ENCODE data around the gene ARSA.
A peak's percentile ranks its signal among the peaks of the same experiment; 100 is the strongest.
"Not testable (repeated sequence)": the region's sequence is repeated elsewhere in the genome, so short reads cannot be mapped to it uniquely, and the experiment has no call there.

Gene ARSA

GRCh38 chr22:50654664-50655063, 26.7 kb upstream of the ARSA start:
- not testable (repeated sequence) for DNase-seq

- no peak for DNase-seq
These were observed 25.3 kb upstream of the ARSA start for GRCh38 chr22:50653256-50653655.

GRCh38 chr22:50643821-50644101, 15.8 kb upstream of the ARSA start:
- not testable (repeated sequence) for DNase-seq

GRCh38 chr22:50643021-50643820, 15.3 kb upstream of the ARSA start:
- DNase-seq, result not testable (repeated sequence)

DNA sequence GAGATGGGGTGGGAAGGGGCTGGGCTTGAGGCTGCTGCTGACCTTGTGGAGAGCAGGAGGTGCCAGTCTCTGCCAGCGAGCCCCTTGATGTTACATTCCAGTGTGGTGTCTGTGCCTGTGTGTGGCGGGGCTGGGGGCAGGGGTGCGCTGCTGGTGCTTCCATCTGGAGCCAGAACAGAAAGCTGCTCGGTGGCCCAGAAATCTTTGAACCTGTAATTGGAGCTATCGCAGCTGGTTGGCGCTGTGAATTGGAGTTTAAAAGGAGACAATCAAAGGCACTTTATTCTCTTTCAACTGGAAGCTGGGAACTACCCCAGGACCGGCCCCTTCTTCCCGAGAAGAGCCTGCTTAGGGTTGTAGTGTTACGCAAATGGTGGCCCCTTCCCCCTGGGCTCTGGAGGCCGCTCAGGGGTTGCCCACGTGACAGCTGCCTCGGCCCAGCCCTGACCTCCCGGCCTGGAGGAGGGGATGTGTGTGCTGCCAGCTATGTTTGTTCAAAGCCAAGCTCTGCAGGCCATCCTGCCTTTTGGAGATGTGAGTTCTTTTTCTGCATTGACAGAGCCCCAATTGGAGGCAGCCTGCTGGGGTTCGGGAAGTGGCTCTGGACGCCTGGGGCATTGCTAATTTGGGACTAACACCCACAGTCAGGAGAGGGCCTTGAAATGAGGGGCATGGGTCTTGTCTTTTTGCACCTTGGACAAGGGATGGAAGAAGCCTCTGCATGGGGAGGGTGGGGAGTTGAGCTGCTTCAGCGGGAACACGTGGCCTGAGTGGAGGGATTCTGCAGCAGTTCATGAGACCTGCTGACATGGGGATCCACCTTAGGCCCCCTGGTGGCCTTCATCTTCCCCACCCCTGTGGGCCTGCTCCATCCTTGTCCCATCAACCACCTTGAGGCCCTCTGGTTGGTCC, 14.0 kb upstream of the ARSA start:
- peak; percentile 59 for DNase-seq

GRCh38 chr22:50640857-50641647, 13.1 kb upstream of the ARSA start:
- no peak for DNase-seq

- DNase-seq, result not testable (repeated sequence)
These were observed 12.3 kb upstream of the ARSA start for GRCh38 chr22:50640296-50640695.

GRCh38 chr22:50635591-50635990, 7.6 kb upstream of the ARSA start:
- no peak for DNase-seq

DNA sequence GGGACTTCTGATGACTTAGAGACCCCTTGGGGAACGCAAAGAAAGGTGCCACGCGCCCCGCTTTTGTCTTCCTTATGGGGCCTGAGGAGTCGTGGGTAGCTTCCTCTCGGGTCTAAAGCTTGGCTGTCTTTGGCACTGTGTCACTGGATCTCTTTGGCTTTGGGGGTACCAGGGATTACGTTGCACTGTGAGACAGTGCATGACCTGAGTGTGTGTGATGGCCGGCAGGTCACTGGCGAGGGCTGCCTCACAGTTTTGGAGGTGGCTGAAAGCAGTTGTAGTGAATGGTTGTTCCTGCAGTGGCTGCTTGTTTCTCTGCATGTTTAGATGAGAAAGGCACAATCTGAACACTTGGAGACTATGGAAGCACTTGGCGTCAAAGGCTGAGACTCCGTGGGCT, 5.8 kb upstream of the ARSA start:
- no peak for DNase-seq

DNA sequence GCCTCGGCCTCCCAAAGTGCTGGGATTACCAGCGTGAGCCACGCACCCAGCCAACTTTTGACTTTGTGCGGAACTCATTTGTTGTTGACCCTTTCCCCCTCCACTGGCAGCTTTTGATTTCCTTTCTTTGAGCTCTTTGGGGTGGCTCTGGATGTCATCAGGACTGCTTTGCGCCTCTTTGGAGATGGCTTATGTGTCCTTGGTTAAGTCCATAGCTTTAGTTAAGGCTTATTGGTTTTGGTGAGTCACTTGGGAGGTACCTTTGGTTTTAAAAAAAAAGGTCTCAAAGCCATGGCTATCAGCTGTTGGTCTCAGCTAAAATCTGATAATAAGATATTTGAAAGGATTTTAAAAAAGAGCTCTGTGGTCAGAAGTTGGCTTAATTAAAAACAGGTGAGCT, 5.1 kb upstream of the ARSA start:
- DNase-seq, result no peak

GRCh38 chr22:50630376-50630775, 2.4 kb upstream of the ARSA start:
- no peak for DNase-seq

GRCh38 chr22:50628543-50629134, 687 bp upstream of the ARSA start:
- DNase-seq, result no peak

- peak; percentile 55 for DNase-seq
These were observed 906 bp downstream of the ARSA start for GRCh38 chr22:50626850-50627641.

DNA sequence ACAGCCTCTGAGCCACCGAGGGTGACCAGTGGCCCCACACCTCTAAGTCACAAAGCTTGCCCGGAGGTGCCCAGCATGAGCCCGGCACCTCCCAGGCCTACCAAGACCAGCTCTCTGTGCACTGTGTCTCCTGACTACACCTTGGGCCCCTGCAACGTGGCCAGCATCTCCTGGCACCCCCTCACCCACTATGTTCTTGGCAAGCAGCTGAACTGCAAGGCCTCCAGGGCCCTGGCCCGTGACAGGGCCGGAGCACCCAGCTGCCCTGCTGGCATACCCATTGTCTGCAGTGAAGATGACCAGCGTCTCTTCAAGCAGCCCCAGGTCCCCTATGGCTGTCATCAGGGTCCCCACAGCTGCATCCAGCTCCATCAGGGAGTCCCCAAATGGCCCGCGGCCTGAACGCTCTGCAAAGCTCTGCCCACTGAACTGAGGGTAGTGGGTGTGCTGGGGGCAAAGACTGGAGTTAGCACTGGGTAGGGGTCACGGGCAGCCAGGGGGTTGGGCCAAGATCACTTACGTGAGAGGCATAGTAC, 1.6 kb downstream of the ARSA start:
- DNase-seq, result peak; percentile 47

GRCh38 chr22:50625568-50626313, 2.2 kb downstream of the ARSA start:
- peak; percentile 57 for DNase-seq

- peak; percentile 49 for DNase-seq
These were observed 2.8 kb downstream of the ARSA start for GRCh38 chr22:50625131-50625567.

GRCh38 chr22:50624347-50625130, 3.4 kb downstream of the ARSA start:
- DNase-seq, result peak; percentile 41

GRCh38 chr22:50622723-50623327, 5.1 kb downstream of the ARSA start:
- peak; percentile 46 for DNase-seq

- peak; percentile 54 for DNase-seq
These were observed 5.8 kb downstream of the ARSA start for GRCh38 chr22:50621948-50622722.

Data from islet precursor cell (in vitro differentiated cells).